HepG2 (cell line): ENCODE results near the gene MRPL50. TPM values are rescaled to one million over a fixed set of nuclear protein-coding genes. Genes with fewer than 3 reads are reported as not detected.

ENCODE experiments used
- BRCA1 ChIP-seq: sonication (generic); formaldehyde crosslinking; IDR thresholded peaks from 2 replicates; pipeline ENCODE4 v1.4.0; 2020; ENCODE audit warnings: missing genetic modification reagents
- EED ChIP-seq: sonication (generic); formaldehyde crosslinking; IDR thresholded peaks from 2 replicates; pipeline ENCODE4 v1.5.0; 2020; ENCODE audit warnings: mild to moderate bottlenecking, missing genetic modification reagents
- EP300 ChIP-seq, 3 experiments: sonication (generic) in 1 of 3; formaldehyde crosslinking in 1 of 3; IDR thresholded peaks; 2 replicates each; pipeline versions ENCODE4 v1.5.1 to v1.6.1; 2011 to 2020; ENCODE audit warnings: low read depth in 2 of 3, low read length in 2 of 3, borderline replicate concordance in 1 of 3, improper control_type of control experiment in 1 of 3, mild to moderate bottlenecking in 1 of 3, missing genetic modification reagents in 1 of 3, moderate library complexity in 1 of 3
- KMT2B ChIP-seq: IDR thresholded peaks from 2 replicates; pipeline ENCODE4 v1.6.1; 2016; ENCODE audit warnings: missing genetic modification reagents, missing compliant biosample characterization
- MXI1 ChIP-seq: IDR thresholded peaks from 3 replicates; pipeline ENCODE4 v1.6.1; 2012; ENCODE audit warnings: low read depth, low read length, inconsistent platforms, borderline replicate concordance
- RBAK ChIP-seq: sonication (generic); formaldehyde crosslinking; IDR thresholded peaks from 2 replicates; pipeline ENCODE4 v1.5.1; 2020; ENCODE audit warnings: mild to moderate bottlenecking, missing genetic modification reagents
- RNF2 ChIP-seq: fragments of 450-650 bp; conservative IDR thresholded peaks from 2 replicates; pipeline ENCODE4 v1.6.1; 2016; ENCODE audit warnings: low read depth
- SETDB1 ChIP-seq: sonication (generic); formaldehyde crosslinking; IDR thresholded peaks from 2 replicates; pipeline ENCODE4 v1.5.1; 2020; ENCODE audit warnings: missing genetic modification reagents, mild to moderate bottlenecking, borderline replicate concordance
- THAP11 ChIP-seq: IDR thresholded peaks from 2 replicates; pipeline ENCODE4 v1.6.1; 2016; ENCODE audit warnings: missing biosample characterization, missing genetic modification reagents
- ZBED4 ChIP-seq: sonication (generic); formaldehyde crosslinking; IDR thresholded peaks from 2 replicates; pipeline ENCODE4 v1.4.0; 2020; ENCODE audit warnings: missing genetic modification reagents, borderline replicate concordance
- ZFP36L2 ChIP-seq: sonication (generic); formaldehyde crosslinking; IDR thresholded peaks from 2 replicates; pipeline ENCODE4 v1.4.0; 2020; ENCODE audit warnings: missing genetic modification reagents
- ZNF382 ChIP-seq: sonication (generic); formaldehyde crosslinking; IDR thresholded peaks from 2 replicates; pipeline ENCODE4 v1.5.0; 2020; ENCODE audit warnings: missing genetic modification reagents, mild to moderate bottlenecking, borderline replicate concordance
- ZNF446 ChIP-seq: sonication (generic); formaldehyde crosslinking; IDR thresholded peaks from 2 replicates; pipeline ENCODE4 v1.5.0; 2020; ENCODE audit warnings: mild to moderate bottlenecking, missing genetic modification reagents
- ZNF713 ChIP-seq: sonication (generic); formaldehyde crosslinking; IDR thresholded peaks from 2 replicates; pipeline ENCODE4 v1.4.0; 2020; ENCODE audit warnings: mild to moderate bottlenecking, missing genetic modification reagents
- ZNF766 ChIP-seq: sonication (generic); formaldehyde crosslinking; IDR thresholded peaks from 2 replicates; pipeline ENCODE4 v1.5.0; 2020; ENCODE audit warnings: missing genetic modification reagents, borderline replicate concordance
- polyA plus RNA-seq, 8 experiments: library from polyadenylated mRNA; depleted of rRNA in 3 of 8; stranded (reverse) in 7 of 8; unstranded in 1 of 8; fragments of >200 nt; fragmentation: Illumina TruSeq in 4 of 8; extraction: Trizol in 4 of 8; gene quantifications; 2 replicates each; pipeline versions ENCODE4 v1.2.1 to v1.2.3, GENCODE V29; 2011 to 2016; ENCODE audit warnings: low read depth in 4 of 8, missing spikeins in 1 of 8, mixed read lengths in 1 of 8; ENCODE audit not compliant: insufficient read depth in 1 of 8
- total RNA-seq, 5 experiments: library from RNA; depleted of rRNA; stranded (reverse); fragments of >200 nt; fragmentation: Illumina TruSeq; extraction: Trizol; gene quantifications; 2 replicates each; pipeline ENCODE4 v1.2.3, GENCODE V29; 2016; ENCODE audit warnings: low read depth in 1 of 5
- TF ChIP-seq, protein P1 (sequence below): fragments of 450-650 bp; IDR thresholded peaks from 2 replicates; pipeline ENCODE4 v1.6.1; 2016
- TF ChIP-seq, protein P2 (sequence below): IDR thresholded peaks from 2 replicates; pipeline ENCODE4 v1.6.1; 2016
- TF ChIP-seq, protein P3 (sequence below): sonication (generic); formaldehyde crosslinking; IDR thresholded peaks from 2 replicates; pipeline ENCODE4 v1.5.1; 2020; ENCODE audit warnings: mild to moderate bottlenecking, missing genetic modification reagents, moderate library complexity

MRPL50 gene
- total and polyA plus RNA-seq, 2 of the 13 experiments (the other 11 are each of a cell fraction or from before 2014, with no cell fraction given), result 37.1 to 70.0 TPM

DNA sequence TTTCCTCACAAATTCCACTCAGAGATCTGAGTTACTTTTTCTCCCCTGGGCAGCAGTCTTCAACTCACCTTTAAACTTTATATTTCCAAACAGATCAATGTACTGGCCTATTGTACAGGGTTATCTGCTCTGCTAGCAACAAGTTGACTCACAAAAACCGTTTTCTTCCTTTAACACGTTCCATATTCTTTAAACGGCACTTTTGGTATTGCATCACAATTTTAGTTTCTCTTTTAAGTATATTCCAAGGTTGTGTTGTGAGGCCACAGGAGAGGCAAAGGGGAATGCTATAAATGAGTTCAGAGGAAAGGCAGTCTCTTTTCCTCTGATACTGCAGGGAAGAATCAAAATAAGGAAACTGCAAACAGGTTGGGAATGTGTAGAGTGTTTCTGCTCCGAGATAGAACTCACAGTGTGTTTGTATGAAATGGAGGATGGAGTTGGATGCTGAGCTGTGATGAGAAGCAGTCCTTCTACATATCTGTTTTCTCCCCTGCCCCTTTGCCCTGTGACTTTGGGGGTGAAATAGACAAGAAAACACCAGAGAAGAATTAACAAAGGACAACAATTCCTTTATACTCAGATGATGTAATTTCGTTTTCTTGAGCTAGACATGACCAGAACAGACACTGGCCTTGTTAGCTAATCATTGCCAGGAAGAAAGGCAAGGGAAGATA is 47.1 kb upstream of the MRPL50 start (continued):
- TF ChIP-seq, protein P1, sequence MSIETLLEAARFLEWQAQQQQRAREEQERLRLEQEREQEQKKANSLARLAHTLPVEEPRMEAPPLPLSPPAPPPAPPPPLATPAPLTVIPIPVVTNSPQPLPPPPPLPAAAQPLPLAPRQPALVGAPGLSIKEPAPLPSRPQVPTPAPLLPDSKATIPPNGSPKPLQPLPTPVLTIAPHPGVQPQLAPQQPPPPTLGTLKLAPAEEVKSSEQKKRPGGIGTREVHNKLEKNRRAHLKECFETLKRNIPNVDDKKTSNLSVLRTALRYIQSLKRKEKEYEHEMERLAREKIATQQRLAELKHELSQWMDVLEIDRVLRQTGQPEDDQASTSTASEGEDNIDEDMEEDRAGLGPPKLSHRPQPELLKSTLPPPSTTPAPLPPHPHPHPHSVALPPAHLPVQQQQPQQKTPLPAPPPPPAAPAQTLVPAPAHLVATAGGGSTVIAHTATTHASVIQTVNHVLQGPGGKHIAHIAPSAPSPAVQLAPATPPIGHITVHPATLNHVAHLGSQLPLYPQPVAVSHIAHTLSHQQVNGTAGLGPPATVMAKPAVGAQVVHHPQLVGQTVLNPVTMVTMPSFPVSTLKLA, result no peak
- TF ChIP-seq ZNF446 (CRISPR knock-in tag), result no peak
- no peak for TF ChIP-seq ZNF766 (CRISPR knock-in tag)
- TF ChIP-seq RBAK (CRISPR knock-in tag), result no peak
- TF ChIP-seq SETDB1, result no peak
- no peak for TF ChIP-seq ZFP36L2 (CRISPR knock-in tag)
- peak; percentile 67 to 79; a peak in 2 of 4 replicates for TF ChIP-seq EP300 (IDR thresholded peaks at IDR 0.05; ENCODE audit: low read depth in 2 of 2, low read length in 2 of 2)
- TF ChIP-seq EP300 (CRISPR knock-in tag; IDR thresholded peaks at IDR 0.05; ENCODE audit: borderline replicate concordance), result no peak
- peak; percentile 41 for TF ChIP-seq THAP11 (CRISPR knock-in tag)
- TF ChIP-seq ZNF713, result no peak
- no peak for TF ChIP-seq ZNF382 (CRISPR knock-in tag)
- peak; percentile 71 for TF ChIP-seq KMT2B (CRISPR knock-in tag)
- 0 out of 2 replicates have a peak, but pooled peaks have one; percentile 50 for TF ChIP-seq BRCA1 (CRISPR knock-in tag)
- TF ChIP-seq ZBED4 (CRISPR knock-in tag), result no peak
- TF ChIP-seq, protein P2, sequence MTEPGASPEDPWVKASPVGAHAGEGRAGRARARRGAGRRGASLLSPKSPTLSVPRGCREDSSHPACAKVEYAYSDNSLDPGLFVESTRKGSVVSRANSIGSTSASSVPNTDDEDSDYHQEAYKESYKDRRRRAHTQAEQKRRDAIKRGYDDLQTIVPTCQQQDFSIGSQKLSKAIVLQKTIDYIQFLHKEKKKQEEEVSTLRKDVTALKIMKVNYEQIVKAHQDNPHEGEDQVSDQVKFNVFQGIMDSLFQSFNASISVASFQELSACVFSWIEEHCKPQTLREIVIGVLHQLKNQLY (CRISPR knock-in tag), result no peak
- TF ChIP-seq MXI1, result no peak
- TF ChIP-seq EED, result no peak
- TF ChIP-seq RNF2, result no peak
- TF ChIP-seq, protein P3, sequence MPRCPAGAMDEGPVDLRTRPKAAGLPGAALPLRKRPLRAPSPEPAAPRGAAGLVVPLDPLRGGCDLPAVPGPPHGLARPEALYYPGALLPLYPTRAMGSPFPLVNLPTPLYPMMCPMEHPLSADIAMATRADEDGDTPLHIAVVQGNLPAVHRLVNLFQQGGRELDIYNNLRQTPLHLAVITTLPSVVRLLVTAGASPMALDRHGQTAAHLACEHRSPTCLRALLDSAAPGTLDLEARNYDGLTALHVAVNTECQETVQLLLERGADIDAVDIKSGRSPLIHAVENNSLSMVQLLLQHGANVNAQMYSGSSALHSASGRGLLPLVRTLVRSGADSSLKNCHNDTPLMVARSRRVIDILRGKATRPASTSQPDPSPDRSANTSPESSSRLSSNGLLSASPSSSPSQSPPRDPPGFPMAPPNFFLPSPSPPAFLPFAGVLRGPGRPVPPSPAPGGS (CRISPR knock-in tag), result no peak
